Smooth muscle cell of the brain vasculature (primary cell): ENCODE data around the gene ST6GAL1.

ENCODE experiments used
- DNase-seq: peaks from one replicate; pipeline ENCODE4 v3.0.0-alpha.2; 2012; ENCODE audit warnings: low read depth, low spot score

ST6GAL1 gene

GRCh38 chr3:186915806-186916796, 14.2 kb upstream of the ST6GAL1 start:
- DNase-seq: no peak

- DNase-seq: no peak
These were observed 12.6 kb upstream of the ST6GAL1 start for GRCh38 chr3:186917512-186918312.

- no peak for DNase-seq
These were observed 10.0 kb upstream of the ST6GAL1 start for GRCh38 chr3:186920301-186920700.

- DNase-seq: no peak
These were observed 9.5 kb upstream of the ST6GAL1 start for GRCh38 chr3:186920796-186921195.

GRCh38 chr3:186921578-186921977, 8.7 kb upstream of the ST6GAL1 start:
- no peak for DNase-seq

GRCh38 chr3:186922224-186922623, 8.1 kb upstream of the ST6GAL1 start:
- DNase-seq: no peak

- DNase-seq: no peak
These were observed 7.5 kb upstream of the ST6GAL1 start for GRCh38 chr3:186922790-186923189.

GRCh38 chr3:186923241-186923640, 7.1 kb upstream of the ST6GAL1 start:
- DNase-seq: no peak

GRCh38 chr3:186925826-186926225, 4.5 kb upstream of the ST6GAL1 start:
- DNase-seq: no peak

- DNase-seq: no peak
These were observed 1.1 kb upstream of the ST6GAL1 start for GRCh38 chr3:186929186-186929585.

- DNase-seq: no peak
These were observed 641 bp upstream of the ST6GAL1 start for GRCh38 chr3:186929685-186930084.

GRCh38 chr3:186930641-186931531, 560 bp downstream of the ST6GAL1 start:
- DNase-seq: no peak

- DNase-seq: no peak
These were observed 1.4 kb downstream of the ST6GAL1 start for GRCh38 chr3:186931532-186932280.

- no peak for DNase-seq
These were observed 2.2 kb downstream of the ST6GAL1 start for GRCh38 chr3:186932281-186933181.

GRCh38 chr3:186933816-186934215, 3.5 kb downstream of the ST6GAL1 start:
- DNase-seq: no peak

GRCh38 chr3:186935133-186935532, 4.8 kb downstream of the ST6GAL1 start:
- no peak for DNase-seq

GRCh38 chr3:186937017-186937875, 6.9 kb downstream of the ST6GAL1 start:
- no peak for DNase-seq

GRCh38 chr3:186938716-186939115, 8.4 kb downstream of the ST6GAL1 start:
- DNase-seq: no peak

- no peak for DNase-seq
These were observed 9.2 kb downstream of the ST6GAL1 start for GRCh38 chr3:186939536-186939935.
